NCI-H2029 (cell line): ENCODE results near the gene CSE1L.
"Not testable (repeated sequence)": the region's sequence is repeated elsewhere in the genome, so short reads cannot be mapped to it uniquely, and the experiment has no call there.

Experiments used
- DNase-seq: peaks from one replicate; lab custom pipeline; 2025; lab: John Stamatoyannopoulos, UW

CSE1L gene

DNA sequence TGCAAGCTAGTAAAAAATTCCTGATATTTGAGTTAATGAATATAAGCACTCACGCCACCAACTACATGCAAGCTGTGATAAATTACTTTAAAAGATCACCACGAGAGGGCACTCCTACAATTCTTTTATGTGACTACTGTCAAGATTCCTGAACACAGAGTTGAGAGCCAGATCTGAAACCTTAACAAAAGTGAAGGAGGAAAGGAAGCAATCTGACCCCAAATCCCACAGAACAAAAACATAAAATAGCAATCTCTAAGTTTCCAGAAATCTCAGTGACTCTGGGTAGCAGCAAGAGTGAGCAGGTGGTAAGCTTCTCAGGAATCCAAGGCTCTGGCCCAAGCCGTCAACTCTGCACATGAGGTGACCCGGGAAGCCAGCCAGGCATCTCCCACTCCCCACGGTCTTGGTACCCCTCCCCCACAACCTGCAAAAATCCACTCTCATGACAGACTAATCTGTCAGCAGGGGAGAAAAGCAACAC, 86.9 kb downstream of the CSE1L start:
- DNase-seq: peak; percentile 41

DNA sequence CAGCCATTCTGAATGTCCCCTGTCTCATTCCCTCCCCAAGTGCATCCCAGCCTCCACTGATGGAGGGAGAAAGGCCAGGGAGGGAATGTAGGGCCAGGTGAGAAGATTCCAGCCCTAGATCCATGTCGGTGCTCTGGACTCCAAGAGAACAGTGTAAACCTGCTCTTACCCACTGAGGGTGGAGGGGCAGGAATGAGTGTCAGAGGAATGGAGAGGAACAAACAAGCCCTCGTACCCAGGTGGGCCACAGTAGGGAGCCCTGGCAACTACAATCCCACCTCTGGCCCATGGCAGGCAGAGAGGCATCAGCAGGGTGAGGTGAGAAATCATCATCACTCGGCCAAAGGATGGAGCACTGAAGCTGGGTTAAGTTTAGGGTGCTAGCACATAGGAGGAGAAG, 87.5 kb downstream of the CSE1L start:
- no peak for DNase-seq

DNA sequence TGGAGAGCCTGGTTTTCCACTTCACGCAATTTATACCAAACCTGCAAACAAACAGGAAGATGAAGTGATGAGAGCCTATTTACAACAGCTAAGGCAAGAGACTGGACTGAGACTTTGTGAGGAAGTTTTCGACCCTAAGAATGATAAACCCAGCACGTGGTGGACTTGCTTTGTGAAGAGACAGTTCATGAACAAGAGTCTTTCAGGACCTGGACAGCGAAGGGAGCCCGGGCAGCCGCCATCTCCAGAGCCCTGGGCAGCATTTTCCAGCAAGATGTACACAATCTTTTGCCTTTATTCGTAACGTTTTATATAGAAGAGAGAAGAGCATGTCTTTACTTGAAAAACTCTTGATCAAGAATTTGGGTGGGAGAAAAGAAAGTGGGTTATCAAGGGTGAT, 88.7 kb downstream of the CSE1L start:
- DNase-seq: not testable (repeated sequence)

DNA sequence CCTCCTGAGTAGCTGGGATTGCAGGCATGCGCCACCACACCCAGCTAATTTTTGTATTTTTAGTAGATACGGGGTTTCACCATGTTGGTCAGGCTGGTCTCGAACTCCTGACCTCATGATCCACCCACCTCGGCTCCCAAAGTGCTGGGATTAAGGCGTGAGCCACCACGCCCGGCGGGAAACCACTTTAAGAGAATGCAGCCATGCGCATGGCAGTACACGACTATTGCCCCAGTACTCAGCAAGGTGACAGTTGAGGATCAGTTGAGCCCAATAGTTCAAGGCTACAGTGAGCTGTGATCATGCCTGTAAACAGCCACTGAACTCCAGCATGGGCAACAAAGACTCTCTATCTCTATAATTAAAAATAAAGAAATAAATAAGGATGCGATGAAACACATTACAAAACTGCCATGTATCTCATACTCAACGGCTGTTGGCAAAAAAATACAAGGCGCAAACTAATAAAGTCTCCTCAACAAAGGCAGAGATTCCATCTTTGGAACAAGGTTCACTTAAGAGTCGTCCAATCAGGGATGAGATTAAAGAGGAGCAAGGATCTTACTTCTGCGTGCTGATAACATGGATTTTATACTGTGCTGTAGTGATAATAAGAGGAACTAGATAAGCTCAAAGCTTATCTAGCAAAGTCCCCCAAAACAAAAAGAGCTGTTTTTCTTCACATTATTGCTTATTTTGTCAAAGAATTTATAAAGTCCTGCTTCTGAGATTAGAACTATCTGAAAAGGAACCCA, 90.9 kb downstream of the CSE1L start:
- no peak for DNase-seq

DNA sequence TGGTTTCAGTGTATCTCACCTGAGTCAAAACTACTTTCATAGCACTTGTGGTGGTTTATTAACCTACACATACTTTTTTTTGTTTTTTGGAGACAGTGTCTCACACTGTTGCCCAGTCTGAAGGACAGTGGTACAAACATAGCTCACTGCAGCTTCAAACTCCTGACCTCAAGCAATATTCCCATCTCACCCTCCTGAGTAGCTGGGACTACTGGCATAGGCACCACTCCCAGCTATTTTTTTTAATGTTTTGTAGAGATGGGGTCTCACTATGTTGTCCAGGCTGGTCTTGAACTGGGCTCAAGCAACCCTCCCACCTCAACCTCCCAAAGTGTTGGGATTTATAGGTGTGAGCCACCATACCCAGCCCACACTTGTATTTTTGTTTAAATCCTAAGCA, 92.3 kb downstream of the CSE1L start:
- no peak for DNase-seq

DNA sequence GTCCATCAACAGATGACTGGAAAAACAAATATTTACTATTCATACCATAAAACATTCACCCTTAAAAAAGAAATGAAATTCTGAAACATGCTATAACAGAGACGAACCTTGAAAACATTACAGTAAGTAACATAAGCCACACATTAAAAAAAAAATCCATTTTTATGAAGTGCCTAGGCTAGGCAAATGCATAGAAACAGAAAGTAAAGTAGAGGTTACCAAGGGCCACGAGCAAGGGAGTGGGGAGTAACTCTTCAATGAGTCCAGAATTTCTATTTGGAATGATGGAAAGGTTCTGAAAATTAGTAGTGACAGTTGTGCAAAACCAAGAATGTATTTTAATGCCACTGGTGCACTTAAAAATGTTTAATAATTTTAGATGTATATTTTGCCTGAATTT, 94.3 kb downstream of the CSE1L start:
- DNase-seq: no peak

DNA sequence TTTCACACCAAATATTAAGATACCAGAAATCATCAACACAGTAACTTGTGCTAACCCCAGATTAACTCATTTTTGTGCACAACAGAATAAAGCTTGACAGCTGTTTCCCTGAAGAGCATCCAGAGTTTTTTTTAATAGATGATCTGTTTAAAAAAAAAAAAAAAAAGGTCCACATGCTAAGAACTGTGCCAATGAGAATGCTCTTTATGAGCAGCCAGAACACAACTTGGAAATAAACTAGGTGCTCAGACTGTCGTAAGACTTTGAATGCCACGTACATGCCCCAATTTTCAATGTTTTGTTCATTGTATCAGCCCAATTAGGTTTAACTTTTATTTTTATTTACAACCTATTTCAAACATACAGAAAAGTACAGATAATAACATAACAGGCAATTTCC, 94.7 kb downstream of the CSE1L start:
- no peak for DNase-seq
